ENCODE results near the gene PASK. TPM values are rescaled to one million over a fixed set of nuclear protein-coding genes. Genes with fewer than 3 reads are reported as not detected.

PASK gene
- polyA plus RNA-seq, 5 donors = 18.3 to 25.0 (median 21.2) TPM

GRCh38 chr2:241126771-241127202 is 22.5 kb downstream of the PASK start:
- DNase-seq = no peak

- DNase-seq = no peak
These were observed 23.1 kb downstream of the PASK start for GRCh38 chr2:241126201-241126611.

GRCh38 chr2:241125626-241126025 is 23.6 kb downstream of the PASK start:
- no peak for DNase-seq

GRCh38 chr2:241123816-241124536 is 25.3 kb downstream of the PASK start:
- no peak for DNase-seq

- no peak for DNase-seq
These were observed 26.8 kb downstream of the PASK start for GRCh38 chr2:241122376-241123002.

GRCh38 chr2:241121008-241121407 is 28.3 kb downstream of the PASK start:
- DNase-seq = no peak

GRCh38 chr2:241120440-241120839 is 28.8 kb downstream of the PASK start:
- no peak for DNase-seq

- DNase-seq = no peak
These were observed 30.4 kb downstream of the PASK start for GRCh38 chr2:241118737-241119505.

GRCh38 chr2:241116606-241117560 is 32.4 kb downstream of the PASK start:
- DNase-seq = no peak

- no peak for DNase-seq
These were observed 33.9 kb downstream of the PASK start for GRCh38 chr2:241115361-241115760.

- DNase-seq = no peak
These were observed 34.4 kb downstream of the PASK start for GRCh38 chr2:241114836-241115235.

- DNase-seq = no peak
These were observed 36.7 kb downstream of the PASK start for GRCh38 chr2:241112592-241112991.

- no peak for DNase-seq
These were observed 37.2 kb downstream of the PASK start for GRCh38 chr2:241112046-241112445.

- DNase-seq = no peak
These were observed 37.8 kb downstream of the PASK start for GRCh38 chr2:241111440-241111805.

GRCh38 chr2:241110607-241111439 is 38.4 kb downstream of the PASK start:
- DNase-seq = no peak

GRCh38 chr2:241110089-241110606 is 39.1 kb downstream of the PASK start:
- DNase-seq = no peak

- DNase-seq = no peak
These were observed 39.8 kb downstream of the PASK start for GRCh38 chr2:241109210-241110088.

GRCh38 chr2:241108271-241109209 is 40.7 kb downstream of the PASK start:
- DNase-seq = no peak

All from right lung (tissue), 5 donors.